Endothelial cell of umbilical vein (primary cell): ENCODE results near the gene MEOX1. TPM values are rescaled to one million over a fixed set of nuclear protein-coding genes. Genes with fewer than 3 reads are reported as not detected.
A peak's percentile ranks its signal among the peaks of the same experiment; 100 is the strongest.

ENCODE experiments used
- BruUV-seq: library from RNA; stranded (reverse); fragments of 400-500 nt; replicated peaks from 2 replicates; lab custom pipeline; 2021; lab: Mats Ljungman, UMichigan
- CTCF ChIA-PET: fragments of 300-600, 350-600 bp; sonication (Branson Sonifier 250); formaldehyde crosslinking; loops from one replicate; lab custom pipeline; 2021; ENCODE audit warnings: antibody characterized with exemption, inconsistent platforms; lab: Charles Lee
- POLR2A ChIA-PET: fragments of 300-600, 350-600 bp; sonication (Branson Sonifier 250); formaldehyde crosslinking; loops from one replicate; lab custom pipeline; 2021; ENCODE audit warnings: antibody characterized with exemption, inconsistent platforms; lab: Charles Lee
- DNase-seq: peaks from one replicate; pipeline ENCODE4 v3.0.0-alpha.2; 2011; ENCODE audit warnings: low read depth, low spot score
- FAIRE-seq: peaks from 2 replicates; lab custom pipeline; 2011; peaks lifted over from hg19 to GRCh38; lab: Jason Lieb, UNC
- H2AFZ ChIP-seq: 2 replicates; pipeline ENCODE4 v1.6.0; 2012; ENCODE audit warnings: low read depth, low read length, control low read depth, inconsistent platforms
- H3K27ac ChIP-seq: 2 replicates; pipeline ENCODE4 v1.5.1; 2011; ENCODE audit warnings: low read depth, mild to moderate bottlenecking, control low read depth, low read length, moderate library complexity; ENCODE audit not compliant: insufficient read depth
- H3K27me3 ChIP-seq, 2 experiments: 2 replicates each; pipeline versions ENCODE4 v1.6.0 to v1.6.1; 2011; ENCODE audit warnings: low read length in 2 of 2, mixed read lengths in 1 of 2; ENCODE audit not compliant: control insufficient read depth in 2 of 2, insufficient read depth in 2 of 2
- H3K36me3 ChIP-seq, 2 experiments: 2 replicates in 1 of 2; 3 replicates in 1 of 2; pipeline ENCODE4 v1.5.1; 2011; ENCODE audit warnings: low read length in 2 of 2, mild to moderate bottlenecking in 1 of 2, moderate library complexity in 1 of 2; ENCODE audit not compliant: control insufficient read depth in 2 of 2, insufficient read depth in 2 of 2; ENCODE audit errors: extremely low read depth in 1 of 2
- H3K4me1 ChIP-seq: 3 replicates; pipeline ENCODE4 v1.5.1; 2011; ENCODE audit warnings: mild to moderate bottlenecking, low read length; ENCODE audit not compliant: control insufficient read depth, insufficient read depth; ENCODE audit errors: extremely low read depth
- H3K4me2 ChIP-seq: 2 replicates; pipeline ENCODE4 v1.6.1; 2011; ENCODE audit warnings: low read length, control low read depth, mixed read lengths; ENCODE audit not compliant: insufficient read depth
- H3K4me3 ChIP-seq, 3 experiments: fragments of 200-600 bp in 1 of 3; sonication (generic), shearing (Covaris generic) in 1 of 3; replicated peaks in 1 of 3; 2 replicates each; pipeline ENCODE4 v1.5.1; 2011 to 2016; ENCODE audit warnings: control low read depth in 3 of 3, low read length in 3 of 3, mild to moderate bottlenecking in 2 of 3, inconsistent platforms in 1 of 3, low read depth in 1 of 3, moderate library complexity in 1 of 3; ENCODE audit not compliant: insufficient read depth in 1 of 3
- H3K79me2 ChIP-seq: 2 replicates; pipeline ENCODE4 v1.6.0; 2012; ENCODE audit warnings: low read length, inconsistent platforms; ENCODE audit not compliant: control insufficient read depth, insufficient read depth
- H3K9ac ChIP-seq: replicated peaks from 2 replicates; pipeline ENCODE3; 2011; ENCODE audit warnings: low read length, control low read depth; ENCODE audit not compliant: insufficient read depth; ENCODE audit errors: extremely low read depth
- H3K9me1 ChIP-seq: replicated peaks from 3 replicates; pipeline ENCODE4 v1.6.0; 2011; ENCODE audit warnings: mild to moderate bottlenecking, low read length; ENCODE audit not compliant: control insufficient read depth, insufficient read depth; ENCODE audit errors: extremely low read depth
- H3K9me3 ChIP-seq: replicated peaks from 2 replicates; pipeline ENCODE4 v1.5.1; 2012; ENCODE audit warnings: low read length, inconsistent platforms; ENCODE audit not compliant: control insufficient read depth, insufficient read depth
- H4K20me1 ChIP-seq: replicated peaks from 2 replicates; pipeline ENCODE3; 2011; ENCODE audit warnings: mild to moderate bottlenecking, low read length; ENCODE audit not compliant: control insufficient read depth, insufficient read depth; ENCODE audit errors: extremely low read depth
- FOS ChIP-seq: IDR thresholded peaks from 2 replicates; pipeline ENCODE4 v1.6.1; 2011; ENCODE audit warnings: mild to moderate bottlenecking, low read length, moderate library complexity, borderline replicate concordance; ENCODE audit not compliant: insufficient read depth
- GATA2 ChIP-seq: IDR thresholded peaks from 2 replicates; pipeline ENCODE4 v1.7.0; 2011; ENCODE audit warnings: low read depth, mild to moderate bottlenecking, moderate library complexity, mixed read lengths, low read length; ENCODE audit not compliant: insufficient read length, insufficient read depth
- JUN ChIP-seq: IDR thresholded peaks from 2 replicates; pipeline ENCODE4 v1.6.1; 2011; ENCODE audit warnings: borderline replicate concordance, low read depth; ENCODE audit not compliant: insufficient read length, insufficient read depth
- POLR2A ChIP-seq: IDR thresholded peaks from 2 replicates; pipeline ENCODE4 v1.6.1; 2012; ENCODE audit warnings: low read depth, mild to moderate bottlenecking, control low read depth, low read length
- POLR2AphosphoS5 ChIP-seq: IDR thresholded peaks from 2 replicates; pipeline ENCODE4 v1.6.1; 2012; ENCODE audit warnings: low read depth, mild to moderate bottlenecking, control low read depth, low read length, moderate library complexity; ENCODE audit not compliant: insufficient read depth
- dilution Hi-C: fragments of 300-500 bp; cut with MboI; formaldehyde crosslinking; loops from one replicate; pipeline ENCODE4 v1.15.0; 2019; ENCODE audit warnings: low sequenced_read_pairs; ENCODE audit not compliant: extremely low pct_ligation_motif_present
- intact Hi-C: fragments of 100-400 bp; cut with micrococcal nuclease; formaldehyde crosslinking; loops from one replicate; pipeline ENCODE4 v1.10.0; 2022
- polyA plus RNA-seq, 4 experiments: library from polyadenylated mRNA; depleted of rRNA in 3 of 4; stranded (reverse) in 3 of 4; unstranded in 1 of 4; fragments of >200 nt; gene quantifications; 2 replicates each; pipeline versions ENCODE4 v1.2.1 to v1.2.3, GENCODE V29; 2011 to 2012; ENCODE audit warnings: missing spikeins in 1 of 4
- total RNA-seq: library from RNA; stranded (reverse); gene quantifications from 2 replicates; pipeline ENCODE4 v1.2.3, GENCODE V29; 2021
- TF ChIP-seq, protein P1 (sequence below), 2 donors: IDR thresholded peaks; 1 replicate in 1 of 2; 2 replicates in 1 of 2; pipeline ENCODE4 v1.5.1; 2011; ENCODE audit warnings: low read length in 2 of 2, mild to moderate bottlenecking in 2 of 2, moderate library complexity in 2 of 2, control low read depth in 1 of 2, inconsistent platforms in 1 of 2, low read depth in 1 of 2; ENCODE audit not compliant: insufficient read depth in 1 of 2; ENCODE audit errors: extremely low read depth in 1 of 2

Gene MEOX1
- total and polyA plus RNA-seq, 2 donors (not counting 3 experiments of a cell fraction or from before 2014, with no cell fraction given), result 0.06 TPM; not detected in 1

DNA sequence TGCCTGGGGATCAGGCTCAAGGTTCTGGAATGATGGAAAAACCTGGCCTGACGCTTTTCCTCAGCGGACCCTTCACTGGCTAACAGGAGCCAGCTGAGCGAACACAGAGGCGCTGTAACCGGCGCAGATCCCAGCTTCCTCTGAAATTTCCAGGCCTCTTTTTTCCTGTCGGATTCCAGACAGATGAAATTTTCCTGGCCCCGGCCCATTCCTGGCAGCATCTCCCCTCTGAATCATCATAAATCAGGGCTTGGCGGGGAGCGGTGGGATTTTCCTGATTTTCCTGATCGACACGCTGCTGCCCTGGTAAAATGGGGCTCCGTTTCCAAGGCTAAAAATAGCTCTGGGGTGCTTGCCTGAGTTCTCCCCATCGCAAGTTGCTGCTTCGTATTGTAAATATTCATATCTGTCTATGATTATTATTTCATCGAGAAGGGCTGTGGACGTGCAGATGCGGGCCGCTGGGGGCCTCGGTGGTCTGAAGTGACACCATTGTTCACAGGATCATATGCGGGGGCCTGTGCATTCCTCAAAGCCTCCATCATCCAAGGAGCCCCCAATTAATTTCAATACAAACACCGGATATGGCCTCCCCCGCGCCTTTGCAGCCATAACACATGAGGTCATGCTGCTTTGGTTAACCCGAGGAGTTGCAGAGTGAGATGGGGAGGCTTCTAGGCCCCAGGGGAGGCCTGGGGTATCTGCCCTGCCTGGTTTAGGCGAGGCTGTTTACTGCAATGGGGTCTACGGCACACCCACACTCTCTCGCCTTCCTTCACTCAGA is 69.8 kb downstream of the MEOX1 start:
- Histone ChIP-seq H3K36me3 (no peaks in the 10 kb centered on the region), H4K20me1 (no peaks in the 10 kb centered on the region), H3K4me1 (peaks cover 26% of the 10 kb centered on the region), H3K9ac (peak overlapping the region; percentile 79), H3K9me3 (no peaks in the 10 kb centered on the region), H2AFZ (peak overlapping the region; percentile 69), H3K9me1 (no peaks in the 10 kb centered on the region), H3K27me3 (no peaks in the 10 kb centered on the region), H3K4me2 (peak overlapping the region; percentile 51), H3K79me2 (no peaks in the 10 kb centered on the region), H3K27ac (peak overlapping the region; percentile 95), H3K4me3 (no peak overlapping the region)
- TF ChIP-seq, protein P1, sequence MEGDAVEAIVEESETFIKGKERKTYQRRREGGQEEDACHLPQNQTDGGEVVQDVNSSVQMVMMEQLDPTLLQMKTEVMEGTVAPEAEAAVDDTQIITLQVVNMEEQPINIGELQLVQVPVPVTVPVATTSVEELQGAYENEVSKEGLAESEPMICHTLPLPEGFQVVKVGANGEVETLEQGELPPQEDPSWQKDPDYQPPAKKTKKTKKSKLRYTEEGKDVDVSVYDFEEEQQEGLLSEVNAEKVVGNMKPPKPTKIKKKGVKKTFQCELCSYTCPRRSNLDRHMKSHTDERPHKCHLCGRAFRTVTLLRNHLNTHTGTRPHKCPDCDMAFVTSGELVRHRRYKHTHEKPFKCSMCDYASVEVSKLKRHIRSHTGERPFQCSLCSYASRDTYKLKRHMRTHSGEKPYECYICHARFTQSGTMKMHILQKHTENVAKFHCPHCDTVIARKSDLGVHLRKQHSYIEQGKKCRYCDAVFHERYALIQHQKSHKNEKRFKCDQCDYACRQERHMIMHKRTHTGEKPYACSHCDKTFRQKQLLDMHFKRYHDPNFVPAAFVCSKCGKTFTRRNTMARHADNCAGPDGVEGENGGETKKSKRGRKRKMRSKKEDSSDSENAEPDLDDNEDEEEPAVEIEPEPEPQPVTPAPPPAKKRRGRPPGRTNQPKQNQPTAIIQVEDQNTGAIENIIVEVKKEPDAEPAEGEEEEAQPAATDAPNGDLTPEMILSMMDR (IDR thresholded peaks at IDR 0.05; ENCODE audit: extremely low read depth in 1 of 2, insufficient read depth in 1 of 2, low read depth in 1 of 2, low read length in 2 of 2), result no peak
- TF ChIP-seq POLR2A (peak; percentile 62), JUN (peak; percentile 74), POLR2AphosphoS5 (peak; percentile 77), FOS (peak; percentile 67), GATA2 (peak; percentile 34)
- intact Hi-C loops, result loop anchor here (1.0 kb wide), 1 partner anchor 14 kb away; no protein-coding TSS in a partner anchor
- FAIRE-seq (peak; percentile 94), DNase-seq (peak; percentile 94)
- ChIA-PET CTCF (interaction anchor here (0.6 to 4.1 kb wide), 15 partner anchors 10 to 82 kb away, joined by 3 to 43 read pairs (median 3); no protein-coding TSS in a partner anchor), POLR2A (no interaction called here)
- dilution Hi-C loops, result no loop called here
- BruUV-seq, result no TSS peak
